ENCODE data around the gene ACBD4. TPM values are rescaled to one million over a fixed set of nuclear protein-coding genes. Genes with fewer than 3 reads are reported as not detected.
"Not testable (repeated sequence)": the region's sequence is repeated elsewhere in the genome, so short reads cannot be mapped to it uniquely, and the experiment has no call there.

The ACBD4 gene
- total RNA-seq, 2 experiments from 2014 or later = 10.0 to 12.5 TPM

DNA sequence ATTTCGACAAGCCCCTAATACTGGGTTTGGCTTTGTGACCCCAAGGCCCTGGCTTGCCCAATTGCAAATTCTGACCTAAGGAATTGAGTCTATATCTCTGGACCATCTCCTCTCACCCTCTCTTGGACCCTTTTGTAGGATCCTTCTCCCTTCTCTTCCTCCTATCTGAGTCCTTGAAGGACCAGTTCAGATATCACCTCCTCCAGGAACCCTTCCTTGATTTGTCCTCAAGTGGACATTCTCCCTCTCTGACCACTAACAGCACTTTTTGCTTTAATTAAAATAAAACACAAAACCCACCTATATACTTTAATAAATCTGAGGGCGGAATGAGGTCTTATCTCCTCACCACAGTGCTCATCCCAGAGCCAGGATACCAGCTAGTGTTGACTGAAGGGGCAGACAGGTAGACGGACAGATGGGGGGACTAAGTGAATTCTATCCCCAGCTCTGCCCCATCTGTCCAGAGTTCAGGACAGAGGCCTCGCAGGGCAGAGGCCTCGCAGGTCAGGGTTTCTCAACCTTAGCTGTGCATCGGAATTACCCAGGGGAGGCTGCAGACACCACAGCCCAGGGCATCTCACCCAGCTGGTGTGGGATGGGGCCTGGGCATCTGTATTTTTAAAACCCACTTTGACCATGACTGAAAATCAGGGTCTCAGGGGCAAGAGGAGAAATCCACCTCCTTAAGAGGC, 12.3 kb upstream of the ACBD4 start:
- Mint-ChIP-seq H3K27ac (no peak overlapping the region), H3K36me3 (ENCODE audit: low read depth) (no peaks in the 10 kb centered on the region), H3K9me3 (ENCODE audit: insufficient read depth) (no peaks in the 10 kb centered on the region), H3K27me3 (ENCODE audit: low read depth) (peaks cover 12% of the 10 kb centered on the region), H3K4me1 (ENCODE audit: low read depth) (no peaks in the 10 kb centered on the region), H3K4me3 (no peak overlapping the region)
- DNase-seq (no peak), ATAC-seq (no peak)
- POLR2A ChIA-PET = no interaction called here
- CTCF ChIA-PET = interaction anchor here (1.9 kb wide), 1 partner anchor 12 kb away, joined by 9 read pairs; the partner anchor contains the start of gene ACBD4

DNA sequence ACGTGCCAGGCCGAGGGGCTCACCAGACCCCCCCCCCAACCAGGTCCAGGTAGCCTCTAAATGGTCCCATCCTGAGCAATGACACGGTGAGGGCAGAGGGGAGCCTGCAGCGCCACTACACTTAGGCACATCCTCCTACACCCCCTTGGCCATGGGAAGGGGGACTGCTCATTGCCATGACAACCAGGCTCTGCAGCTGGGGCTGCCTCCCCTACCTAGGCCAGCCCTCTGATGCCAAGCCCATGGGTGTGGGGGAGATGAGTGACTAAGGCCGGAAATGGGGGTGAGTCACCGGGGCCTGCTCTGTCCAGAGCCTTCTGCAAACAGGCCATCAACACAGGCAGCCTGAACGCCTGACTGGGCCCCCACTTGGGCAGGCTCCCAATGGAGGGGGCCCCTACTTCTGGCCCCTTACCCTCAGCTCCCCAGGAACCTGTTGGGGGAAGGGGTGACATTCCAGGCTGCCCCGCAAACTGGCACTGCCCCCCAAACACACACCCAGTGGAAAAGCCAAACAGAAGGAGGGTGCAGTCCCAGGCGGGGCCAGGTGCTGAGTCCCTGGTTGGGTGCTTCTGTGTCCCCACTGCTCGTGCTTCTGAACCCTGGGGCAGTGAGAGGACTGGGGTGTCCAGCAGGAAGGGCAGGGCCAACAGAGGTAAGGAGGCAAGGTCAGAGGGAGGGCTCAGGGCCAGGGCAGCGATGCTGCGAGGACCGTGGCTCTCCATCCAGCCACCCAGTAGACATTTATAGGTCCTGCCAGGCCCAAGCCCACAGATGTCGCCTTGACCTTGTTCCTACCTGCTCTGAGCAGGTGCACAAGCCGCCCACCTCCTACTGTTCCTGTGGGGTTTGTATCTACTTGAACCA, 11.3 kb upstream of the ACBD4 start:
- Mint-ChIP-seq H3K36me3 (ENCODE audit: low read depth) (no peaks in the 10 kb centered on the region), H3K4me3 (no peak overlapping the region), H3K9me3 (ENCODE audit: insufficient read depth) (no peaks in the 10 kb centered on the region), H3K27me3 (ENCODE audit: low read depth) (peaks cover 12% of the 10 kb centered on the region), H3K27ac (no peak overlapping the region), H3K4me1 (ENCODE audit: low read depth) (no peaks in the 10 kb centered on the region)
- no peak for DNase-seq
- POLR2A ChIA-PET = no interaction called here
- peak; percentile 25 for ATAC-seq
- CTCF ChIA-PET = interaction anchor here (1.9 kb wide), 1 partner anchor 11 kb away, joined by 9 read pairs; the partner anchor contains the start of gene ACBD4

GRCh38 chr17:45124797-45125122, 10.7 kb upstream of the ACBD4 start:
- DNase-seq; ATAC-seq; H3K9me3 Mint-ChIP-seq (ENCODE audit: insufficient read depth); POLR2A ChIA-PET; H3K4me1 Mint-ChIP-seq (ENCODE audit: low read depth); H3K27ac Mint-ChIP-seq; H3K36me3 Mint-ChIP-seq (ENCODE audit: low read depth); H3K4me3 Mint-ChIP-seq: not testable (repeated sequence)
- peaks cover 12% of the 10 kb centered on the region for H3K27me3 Mint-ChIP-seq (ENCODE audit: low read depth)
- CTCF ChIA-PET = interaction anchor here (0.8 to 1.9 kb wide), 3 partner anchors 11 to 25 kb away, joined by 3 to 9 read pairs (median 3); partner anchors contain the start of gene ACBD4

- H3K36me3 Mint-ChIP-seq (ENCODE audit: low read depth) = no peaks in the 10 kb centered on the region
- POLR2A ChIA-PET = no interaction called here
- no peak overlapping the region for H3K4me3 Mint-ChIP-seq
- H3K9me3 Mint-ChIP-seq (ENCODE audit: insufficient read depth) = no peaks in the 10 kb centered on the region
- no peak overlapping the region for H3K27ac Mint-ChIP-seq
- DNase-seq (no peak), ATAC-seq (no peak)
- H3K27me3 Mint-ChIP-seq (ENCODE audit: low read depth) = peaks cover 9% of the 10 kb centered on the region
- no peaks in the 10 kb centered on the region for H3K4me1 Mint-ChIP-seq (ENCODE audit: low read depth)
- CTCF ChIA-PET = interaction anchor here (0.8 to 0.9 kb wide), 2 partner anchors 10 to 24 kb away, joined by 3 read pairs; partner anchors contain the start of gene ACBD4
Measured at GRCh38 chr17:45125509-45125908, 10.0 kb upstream of the ACBD4 start.

DNA sequence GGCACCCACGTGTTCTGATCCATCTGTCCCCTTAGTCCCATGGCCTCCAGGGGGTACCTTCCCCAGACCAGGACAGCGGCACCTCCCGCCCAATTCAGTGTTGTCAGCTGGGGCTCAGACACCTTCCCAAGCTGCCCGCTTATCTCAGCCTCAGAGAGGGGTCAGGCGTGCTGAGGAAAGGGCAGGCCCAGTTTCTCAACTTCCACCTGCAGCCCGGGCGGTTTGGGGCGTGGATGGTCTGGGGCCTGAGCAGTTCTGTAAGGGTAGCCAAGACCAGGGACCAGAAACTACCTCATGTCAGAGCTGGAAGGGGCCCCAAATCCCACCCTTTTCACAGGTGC, 8.3 kb upstream of the ACBD4 start:
- CTCF ChIA-PET = interaction anchor here (2.1 kb wide), 1 partner anchor 8 kb away, joined by 5 read pairs; the partner anchor contains the start of gene ACBD4
- H3K27ac Mint-ChIP-seq = no peak overlapping the region

DNA sequence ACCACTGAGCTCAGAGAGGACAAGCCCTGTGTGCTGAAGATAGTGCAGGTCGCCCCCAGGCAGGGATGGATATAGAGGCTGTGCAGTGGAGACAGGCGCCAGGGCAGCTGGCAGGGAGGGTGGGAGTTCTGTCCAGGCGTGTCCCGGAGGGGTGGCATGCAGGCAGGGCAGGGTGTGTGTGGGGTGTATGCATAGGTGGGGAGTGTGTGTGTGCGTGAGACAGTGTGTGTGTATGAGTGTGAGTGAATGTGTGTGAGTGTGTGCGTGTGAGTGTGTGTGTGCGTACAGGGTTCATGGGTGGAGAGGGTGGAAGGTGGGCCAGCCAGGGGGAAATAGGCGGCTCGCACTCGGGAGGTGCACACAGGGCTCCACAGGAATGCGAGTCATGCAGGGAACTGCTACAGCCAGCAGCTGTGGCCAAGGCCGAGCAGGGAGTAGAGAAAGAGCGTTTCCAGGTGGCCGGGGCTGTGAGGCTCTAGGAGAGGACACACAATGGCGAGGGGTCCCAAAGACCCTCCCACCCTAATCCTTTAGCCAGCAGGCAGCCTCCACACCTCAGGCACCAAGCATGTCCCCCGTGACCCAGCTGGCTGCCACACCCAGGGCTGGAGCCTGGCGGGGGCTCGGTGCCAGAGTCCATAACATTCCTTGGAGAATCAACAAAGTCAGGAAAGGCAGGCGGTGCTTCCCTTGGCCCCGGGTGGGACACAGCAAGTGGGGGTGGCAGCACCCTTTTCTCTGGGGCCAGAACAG, 7.8 kb upstream of the ACBD4 start:
- POLR2A ChIA-PET = no interaction called here
- H3K4me1 Mint-ChIP-seq (ENCODE audit: low read depth) = peaks cover 2% of the 10 kb centered on the region
- no peaks in the 10 kb centered on the region for H3K9me3 Mint-ChIP-seq (ENCODE audit: insufficient read depth)
- ATAC-seq = no peak
- no peaks in the 10 kb centered on the region for H3K36me3 Mint-ChIP-seq (ENCODE audit: low read depth)
- no peak overlapping the region for H3K4me3 Mint-ChIP-seq
- peaks cover 10% of the 10 kb centered on the region for H3K27me3 Mint-ChIP-seq (ENCODE audit: low read depth)
- H3K27ac Mint-ChIP-seq = no peak overlapping the region
- DNase-seq = no peak
- CTCF ChIA-PET = interaction anchor here (1.9 to 2.1 kb wide), 3 partner anchors 8 to 28 kb away, joined by 5 to 7 read pairs (median 5); partner anchors contain the start of gene ACBD4

More for the DNA sequence above, 8.3 kb upstream of the ACBD4 start:
- peaks cover 2% of the 10 kb centered on the region for H3K4me1 Mint-ChIP-seq (ENCODE audit: low read depth)
- DNase-seq = no peak
- H3K9me3 Mint-ChIP-seq (ENCODE audit: insufficient read depth) = no peaks in the 10 kb centered on the region
- no peak for ATAC-seq
- H3K4me3 Mint-ChIP-seq = no peak overlapping the region
- peaks cover 12% of the 10 kb centered on the region for H3K27me3 Mint-ChIP-seq (ENCODE audit: low read depth)
- POLR2A ChIA-PET = no interaction called here
- H3K36me3 Mint-ChIP-seq (ENCODE audit: low read depth) = no peaks in the 10 kb centered on the region

DNA sequence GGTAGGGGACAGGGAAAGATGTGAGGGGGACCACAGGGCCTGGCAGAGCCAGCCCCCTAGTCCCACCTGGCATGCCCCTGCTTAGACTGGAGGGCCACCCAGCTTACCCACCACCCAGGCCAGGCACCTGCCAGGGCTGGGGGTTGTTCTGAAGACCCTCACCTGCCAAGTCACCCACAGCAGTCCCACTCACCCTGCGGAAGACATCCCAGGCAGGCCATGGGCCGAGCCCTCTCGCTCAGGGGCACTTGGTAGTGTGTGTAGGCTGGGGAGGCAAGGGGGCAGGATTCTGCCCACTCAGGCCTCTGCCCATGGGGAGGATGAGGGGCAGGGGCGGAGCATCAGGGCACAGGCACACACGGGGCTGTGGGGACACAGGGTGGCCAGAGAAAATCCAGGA, 7.2 kb upstream of the ACBD4 start:
- Mint-ChIP-seq H3K4me1 (ENCODE audit: low read depth) (peaks cover 5% of the 10 kb centered on the region), H3K9me3 (ENCODE audit: insufficient read depth) (no peaks in the 10 kb centered on the region), H3K36me3 (ENCODE audit: low read depth) (no peaks in the 10 kb centered on the region), H3K27me3 (ENCODE audit: low read depth) (peaks cover 10% of the 10 kb centered on the region), H3K4me3 (no peak overlapping the region), H3K27ac (no peak overlapping the region)
- DNase-seq (no peak), ATAC-seq (no peak)
- ChIA-PET POLR2A (no interaction called here), CTCF (interaction anchor here (1.9 to 2.0 kb wide), 2 partner anchors 10 to 29 kb away, joined by 5 to 7 read pairs; no protein-coding TSS in a partner anchor)

DNA sequence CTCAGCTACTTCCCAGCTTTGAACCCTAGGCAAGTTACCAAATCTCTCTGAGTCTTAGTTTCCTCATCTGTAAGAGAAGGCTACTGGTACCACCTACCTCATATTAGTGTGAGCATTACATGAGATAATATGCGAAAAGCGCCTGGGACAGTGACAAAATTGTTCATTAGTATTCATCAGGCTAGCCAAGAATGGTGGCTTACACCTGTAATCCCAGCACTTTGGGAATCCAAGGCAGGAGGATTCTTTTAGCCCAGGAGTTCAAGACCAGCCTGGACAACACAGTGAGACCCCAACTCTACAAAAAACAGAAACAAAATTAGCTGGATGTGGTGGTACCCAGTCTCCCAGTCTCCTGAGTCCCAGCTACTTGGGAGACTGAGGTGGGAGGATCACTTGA, 6.5 kb upstream of the ACBD4 start:
- H3K4me1 Mint-ChIP-seq (ENCODE audit: low read depth) = peaks cover 8% of the 10 kb centered on the region
- no peak overlapping the region for H3K4me3 Mint-ChIP-seq
- H3K36me3 Mint-ChIP-seq (ENCODE audit: low read depth) = no peaks in the 10 kb centered on the region
- CTCF ChIA-PET = interaction anchor here (1.9 to 2.0 kb wide), 2 partner anchors 10 to 30 kb away, joined by 5 to 7 read pairs; no protein-coding TSS in a partner anchor
- H3K27ac Mint-ChIP-seq = no peak overlapping the region
- no peak for DNase-seq
- peaks cover 10% of the 10 kb centered on the region for H3K27me3 Mint-ChIP-seq (ENCODE audit: low read depth)
- no peaks in the 10 kb centered on the region for H3K9me3 Mint-ChIP-seq (ENCODE audit: insufficient read depth)
- ATAC-seq = no peak
- POLR2A ChIA-PET = no interaction called here

DNA sequence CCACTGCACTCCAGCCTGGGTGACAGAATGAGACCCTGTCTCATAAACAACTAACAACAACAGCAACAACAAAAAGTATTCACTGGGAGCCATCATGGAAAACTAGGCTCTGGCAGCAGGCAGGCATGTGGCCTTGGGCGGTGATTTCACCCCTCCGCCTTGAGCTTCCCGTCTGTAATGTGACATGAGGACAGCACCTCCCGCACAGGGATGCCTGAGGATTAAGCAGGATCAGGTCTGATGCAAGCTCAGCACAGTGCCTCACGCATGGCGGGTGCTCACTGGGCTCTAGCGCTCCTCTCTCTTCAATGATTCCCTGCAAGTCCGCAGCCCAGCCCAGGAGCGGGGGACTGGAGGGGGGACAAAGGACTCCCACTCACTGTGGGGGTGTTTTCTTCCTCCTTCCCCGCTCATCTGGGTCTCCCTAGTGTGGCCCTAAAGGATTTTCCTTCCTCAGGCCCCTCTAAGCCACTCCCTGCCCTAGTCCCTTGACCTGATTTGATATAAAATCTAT, 6.0 kb upstream of the ACBD4 start:
- POLR2A ChIA-PET = no interaction called here
- DNase-seq = no peak
- CTCF ChIA-PET = interaction anchor here (0.7 to 2.0 kb wide), 3 partner anchors 11 to 30 kb away, joined by 3 to 7 read pairs (median 5); no protein-coding TSS in a partner anchor
- Mint-ChIP-seq H3K27ac (no peak overlapping the region), H3K36me3 (ENCODE audit: low read depth) (no peaks in the 10 kb centered on the region), H3K9me3 (ENCODE audit: insufficient read depth) (no peaks in the 10 kb centered on the region), H3K4me1 (ENCODE audit: low read depth) (peaks cover 8% of the 10 kb centered on the region), H3K27me3 (ENCODE audit: low read depth) (peaks cover 10% of the 10 kb centered on the region), H3K4me3 (no peak overlapping the region)
- ATAC-seq = no peak

GRCh38 chr17:45129940-45130680, 5.4 kb upstream of the ACBD4 start:
- Mint-ChIP-seq H3K36me3 (ENCODE audit: low read depth) (no peaks in the 10 kb centered on the region), H3K27ac (no peak overlapping the region), H3K4me1 (ENCODE audit: low read depth) (peaks cover 9% of the 10 kb centered on the region), H3K4me3 (no peak overlapping the region), H3K27me3 (ENCODE audit: low read depth) (peaks cover 10% of the 10 kb centered on the region), H3K9me3 (ENCODE audit: insufficient read depth) (no peaks in the 10 kb centered on the region)
- ChIA-PET CTCF (interaction anchor here (0.7 kb wide), 1 partner anchor 25 kb away, joined by 3 read pairs; no protein-coding TSS in a partner anchor), POLR2A (interaction anchor here (1.0 kb wide), 1 partner anchor 22 kb away, joined by 4 read pairs; no protein-coding TSS in a partner anchor)
- DNase-seq = no peak
- ATAC-seq = no peak
